Stimulated activated CD8-positive, alpha-beta memory T cell treated with anti-CD3 and anti-CD28 coated beads, Interleukin-12 subunit alpha, Interleukin-12 subunit beta, amount 100 ng/mL, for 4 hours (primary cell): ENCODE data around the gene ALKBH6.

Experiments used
- DNase-seq: peaks from one replicate; pipeline ENCODE4 v3.0.0-alpha.2; 2020; ENCODE audit warnings: low read depth

Gene ALKBH6

DNA sequence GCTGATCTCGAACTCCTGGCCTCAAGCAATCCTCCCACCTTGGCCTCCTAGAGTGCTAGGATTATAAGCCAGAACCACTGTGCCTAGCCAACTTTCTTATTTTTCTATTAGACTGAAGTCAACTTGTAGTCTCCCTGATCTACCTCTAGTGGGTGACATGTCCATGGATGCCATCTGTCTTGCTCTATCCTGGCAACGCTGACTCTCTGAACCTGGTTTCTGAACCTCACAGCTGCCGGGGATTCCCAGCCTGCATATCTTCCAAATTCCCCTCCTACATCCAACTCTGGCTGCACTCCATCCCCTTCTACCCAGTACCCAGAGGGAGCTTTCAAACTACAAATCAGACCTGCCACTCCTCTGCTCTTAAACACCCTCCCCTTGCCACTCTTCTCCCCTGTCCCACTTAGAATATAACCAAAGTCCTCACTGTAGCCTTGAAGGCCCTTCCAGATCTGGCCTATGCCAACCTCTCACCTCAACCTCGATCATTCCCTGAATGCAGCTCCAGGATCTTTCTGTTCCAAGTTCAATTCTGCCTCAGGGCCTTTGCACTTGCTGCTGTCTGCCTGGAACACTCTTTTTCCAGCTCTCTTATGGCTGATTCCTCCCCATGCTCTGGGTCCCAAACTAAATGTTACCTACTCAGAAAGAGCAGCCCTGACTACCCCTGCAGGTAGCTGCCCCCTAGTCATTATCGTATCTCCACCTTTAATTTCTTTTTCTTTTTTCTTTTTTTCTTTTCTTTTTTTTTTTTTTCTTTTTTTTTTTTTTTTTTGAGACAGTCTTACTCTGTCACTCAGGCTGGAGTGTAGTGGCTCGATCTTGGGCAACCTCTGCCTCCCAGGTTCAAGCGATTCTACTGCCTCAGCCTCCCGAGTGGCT, 16.5 kb upstream of the ALKBH6 start:
- no peak for DNase-seq

GRCh38 chr19:36028313-36029041, 14.5 kb upstream of the ALKBH6 start:
- no peak for DNase-seq

DNA sequence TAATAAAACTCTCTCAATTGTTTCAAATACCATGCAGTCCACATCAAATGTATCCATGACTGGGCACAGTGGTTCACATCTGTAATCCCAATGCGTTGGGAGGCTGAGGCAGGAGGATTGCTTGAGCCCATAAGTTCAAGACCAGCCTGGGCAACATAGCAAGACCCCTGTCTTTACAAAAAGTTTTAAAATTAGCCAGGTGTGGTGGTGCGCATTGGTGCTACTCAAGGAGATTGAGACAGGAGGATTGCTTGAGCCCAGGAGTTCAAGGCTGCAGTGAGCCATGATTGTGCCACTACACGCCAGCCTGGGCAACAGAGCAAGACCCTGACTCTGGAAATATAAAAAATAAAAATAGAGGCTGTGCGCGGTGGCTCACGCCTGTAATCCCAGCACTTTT, 13.7 kb upstream of the ALKBH6 start:
- DNase-seq: no peak

DNA sequence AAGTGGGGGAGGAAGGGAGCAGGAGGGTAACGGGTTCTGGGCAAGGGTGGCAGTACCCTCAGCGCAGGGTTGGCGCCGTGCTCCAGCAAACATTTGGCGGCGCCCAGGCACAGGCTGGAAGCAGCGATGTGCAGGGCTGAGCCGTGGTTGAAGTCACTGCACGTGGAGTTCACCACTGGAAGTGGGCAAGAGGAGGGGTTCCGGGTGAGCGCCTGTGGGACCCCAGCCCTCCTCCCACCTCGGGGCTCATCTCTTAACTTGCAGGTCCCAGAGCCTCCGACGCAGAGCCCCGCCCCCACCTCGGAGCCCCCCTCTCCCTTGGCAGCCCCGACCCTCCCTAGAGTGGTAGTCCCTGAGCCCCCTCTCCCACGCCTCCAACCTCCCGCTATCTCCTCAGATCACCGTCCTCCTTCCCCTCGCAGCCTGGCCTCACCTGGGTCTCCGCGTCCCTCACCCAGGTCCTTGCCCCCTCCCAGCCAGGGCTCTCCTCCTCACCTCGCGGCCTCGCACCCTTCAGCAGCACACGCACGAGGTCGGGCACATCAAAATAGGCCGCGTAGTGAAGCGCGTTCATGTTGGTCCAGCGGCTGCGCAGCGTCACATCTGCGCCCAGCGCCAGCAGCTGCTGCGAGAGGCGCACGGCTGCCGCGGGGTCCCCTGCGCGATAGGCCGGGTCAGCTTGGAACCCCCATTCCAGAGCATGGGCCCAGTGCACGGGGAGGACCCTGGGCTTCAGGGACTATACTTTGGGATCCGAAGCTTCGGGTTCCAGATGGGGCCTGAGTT, 12.3 kb upstream of the ALKBH6 start:
- DNase-seq: no peak

GRCh38 chr19:36025541-36025940, 11.5 kb upstream of the ALKBH6 start:
- no peak for DNase-seq

DNA sequence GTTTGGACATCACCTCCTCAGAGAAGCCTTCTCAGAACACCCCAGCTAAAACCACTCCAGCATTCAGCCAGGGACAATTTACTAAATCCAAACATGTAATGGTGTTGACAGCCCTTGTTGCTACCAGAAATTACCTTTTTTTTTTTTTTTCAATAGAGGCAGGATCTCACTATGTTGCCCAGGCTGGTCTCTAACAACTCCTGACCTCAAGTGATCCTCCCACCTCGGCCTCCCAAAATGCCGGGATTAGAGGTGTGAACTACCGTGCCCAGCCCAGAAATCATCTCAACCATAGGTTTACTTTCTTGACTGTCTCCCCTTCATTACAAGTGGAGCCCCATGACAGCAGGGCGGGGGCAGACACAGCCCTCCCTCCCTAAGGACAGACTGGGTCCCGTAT, 9.4 kb upstream of the ALKBH6 start:
- DNase-seq: no peak

DNA sequence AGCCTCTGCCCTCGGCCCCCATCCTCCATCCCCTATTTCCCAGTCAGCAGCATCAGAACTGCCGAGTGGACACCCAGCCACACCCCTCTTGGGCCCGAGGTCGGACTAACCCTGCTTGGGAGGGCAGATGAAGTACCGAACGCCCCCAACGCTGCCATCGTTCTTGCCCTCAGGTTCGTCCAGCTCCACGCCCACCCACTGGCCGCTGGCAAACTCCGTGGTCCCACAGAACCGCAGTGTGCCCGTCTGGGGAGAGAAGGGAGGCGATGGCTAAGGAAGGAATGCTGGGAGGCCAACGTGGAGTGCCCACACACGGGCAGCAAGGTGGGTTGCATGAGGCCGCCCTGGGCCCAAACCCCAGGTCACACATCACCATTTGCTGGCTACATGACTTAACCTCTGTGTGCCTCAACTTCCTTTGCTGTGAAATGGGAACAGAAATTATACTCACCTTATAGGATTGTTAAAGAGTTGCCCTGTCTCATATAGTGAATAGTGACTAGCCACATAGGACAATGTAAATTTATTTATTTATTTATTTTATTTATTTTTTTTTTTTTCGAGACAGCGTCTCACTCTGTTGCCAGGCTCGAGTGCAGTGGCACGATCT, 5.2 kb upstream of the ALKBH6 start:
- no peak for DNase-seq

- no peak for DNase-seq
Measured at GRCh38 chr19:36013280-36014011, 567 bp downstream of the ALKBH6 start.

GRCh38 chr19:36010402-36010801, 3.6 kb downstream of the ALKBH6 start:
- no peak for DNase-seq

- no peak for DNase-seq
Measured at GRCh38 chr19:36009633-36010379, 4.2 kb downstream of the ALKBH6 start.

DNA sequence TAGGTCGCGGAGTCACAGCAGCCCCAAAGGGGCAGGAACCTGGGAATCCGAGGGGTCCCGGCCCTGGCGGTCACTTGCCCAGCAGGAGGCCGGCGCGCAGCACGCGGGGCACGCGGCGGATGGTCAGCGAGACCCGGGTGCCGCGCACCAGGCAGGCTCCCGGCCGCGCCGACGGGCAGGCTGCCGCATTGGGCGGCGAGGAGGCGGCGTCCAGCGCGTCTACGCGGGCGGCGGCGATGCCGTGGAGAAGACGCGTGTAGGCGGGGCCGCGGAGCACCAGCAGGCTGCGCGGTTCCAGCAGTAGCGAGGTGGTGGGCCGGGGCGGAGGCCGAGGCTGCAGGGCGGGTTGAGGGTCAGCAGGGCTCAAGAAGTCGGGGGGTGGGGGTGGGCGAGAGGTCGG, 4.8 kb downstream of the ALKBH6 start:
- DNase-seq: no peak

GRCh38 chr19:36008336-36008978, 5.6 kb downstream of the ALKBH6 start, which contains the start of gene SYNE4:
SYNE4 (minus strand) TSS chr19:36008813; CDS start chr19:36008681, 132 bp downstream.
- DNase-seq: no peak

DNA sequence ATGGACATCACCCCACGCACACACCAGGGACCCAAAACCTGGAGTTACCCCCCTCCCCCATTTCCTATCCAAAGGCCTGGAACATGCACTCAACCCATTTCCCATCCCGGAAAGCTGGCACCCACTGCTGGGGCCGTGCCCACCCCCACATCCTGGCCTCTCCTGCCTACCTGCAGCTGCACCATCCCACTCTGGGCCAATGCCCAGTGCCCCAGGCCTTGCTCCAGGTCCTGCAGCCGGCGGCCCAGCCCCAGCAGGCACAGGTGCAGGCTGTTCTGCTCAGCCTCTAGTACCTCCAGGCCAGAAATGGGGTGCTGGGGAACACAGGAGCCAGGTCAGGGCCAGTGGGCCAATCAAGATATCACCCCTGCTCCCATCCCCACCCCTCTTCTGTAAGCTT, 7.1 kb downstream of the ALKBH6 start:
- DNase-seq: no peak

- DNase-seq: no peak
Measured at GRCh38 chr19:36003284-36003683, 10.7 kb downstream of the ALKBH6 start.

GRCh38 chr19:36001605-36002004, 12.4 kb downstream of the ALKBH6 start:
- DNase-seq: no peak

GRCh38 chr19:35996777-35997176, 17.2 kb downstream of the ALKBH6 start:
- DNase-seq: no peak

DNA sequence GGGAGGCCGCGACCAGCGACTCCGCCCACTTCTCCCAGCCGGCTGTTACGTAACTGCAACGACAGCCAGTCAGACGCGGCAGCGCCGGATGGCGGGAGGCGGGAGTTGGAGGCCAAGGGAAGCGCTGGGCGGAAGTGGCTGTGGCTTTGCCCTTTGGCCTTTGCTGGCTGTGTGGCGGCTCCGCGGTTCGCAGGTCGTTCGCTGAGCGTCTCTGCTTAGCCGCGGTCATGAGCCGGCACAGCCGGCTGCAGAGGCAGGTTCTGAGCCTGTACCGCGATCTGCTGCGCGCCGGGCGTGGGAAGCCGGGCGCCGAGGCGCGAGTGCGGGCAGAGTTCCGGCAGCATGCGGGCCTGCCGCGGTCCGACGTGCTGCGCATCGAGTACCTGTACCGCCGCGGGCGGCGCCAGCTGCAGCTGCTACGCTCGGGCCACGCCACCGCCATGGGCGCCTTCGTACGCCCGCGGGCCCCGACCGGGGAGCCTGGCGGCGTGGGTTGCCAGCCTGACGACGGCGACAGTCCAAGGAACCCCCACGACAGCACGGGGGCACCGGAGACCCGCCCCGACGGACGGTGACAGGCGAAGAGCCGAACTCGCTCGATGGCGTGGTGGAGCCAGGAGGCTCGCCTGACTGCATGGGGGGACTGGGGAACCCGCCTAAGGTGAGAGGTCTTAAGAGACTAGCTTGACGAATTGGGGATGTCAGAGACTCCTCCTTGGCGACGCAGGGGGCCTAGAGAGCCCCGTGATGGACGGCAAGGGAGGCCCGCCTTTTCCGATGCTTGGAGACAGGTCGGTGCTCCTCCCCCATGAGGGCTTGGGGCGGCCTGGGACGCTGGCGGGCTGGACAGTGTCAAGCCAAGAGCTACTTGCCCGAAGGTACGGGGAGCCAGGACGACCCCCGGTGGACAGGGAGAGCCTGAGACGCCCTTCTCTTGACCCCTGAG, 18.7 kb downstream of the ALKBH6 start, which contains the start of gene SDHAF1:
SDHAF1 (plus strand) TSS at position 141 of the 946 bp plus-strand sequence; CDS start at position 228, 87 bp downstream.
- peak; percentile 90 for DNase-seq

DNA sequence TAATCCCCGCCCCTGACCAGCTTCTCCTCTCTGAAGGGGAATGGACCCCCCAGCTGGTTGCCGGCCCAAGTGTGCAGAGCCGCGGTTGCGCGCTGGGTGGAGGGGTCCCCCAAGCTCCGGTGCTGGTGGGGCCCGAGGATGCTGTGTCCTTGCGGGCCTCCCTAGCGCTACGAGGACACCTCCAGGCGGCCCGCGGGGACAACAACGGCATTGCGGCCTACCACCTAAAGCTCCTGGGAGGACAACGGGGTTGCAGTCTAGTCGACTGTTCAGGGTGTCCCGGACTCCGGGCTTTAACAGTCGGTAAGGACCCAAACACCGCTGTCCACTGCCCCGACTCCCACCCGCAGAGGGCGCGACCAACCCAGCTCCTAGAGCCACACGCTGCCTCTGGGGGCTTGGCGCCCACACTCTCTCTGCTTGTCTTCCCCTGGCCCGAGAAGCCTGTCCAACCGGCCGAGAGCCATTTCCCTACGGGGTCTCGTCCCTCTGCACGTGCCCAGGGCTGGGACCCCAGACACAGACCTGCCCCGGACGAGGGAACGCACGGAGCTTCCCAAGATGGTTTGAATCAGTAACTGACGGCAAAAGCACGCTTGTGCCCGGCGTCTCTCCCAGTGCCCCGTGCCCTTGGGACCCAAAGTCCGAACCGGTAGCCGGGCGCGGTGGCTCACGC, 20.0 kb downstream of the ALKBH6 start:
- no peak for DNase-seq
